NCI-H510A (cell line): ENCODE results near the gene MYO18B.

Source experiments
- DNase-seq: peaks from one replicate; lab custom pipeline; 2025; lab: John Stamatoyannopoulos, UW

Gene MYO18B

DNA sequence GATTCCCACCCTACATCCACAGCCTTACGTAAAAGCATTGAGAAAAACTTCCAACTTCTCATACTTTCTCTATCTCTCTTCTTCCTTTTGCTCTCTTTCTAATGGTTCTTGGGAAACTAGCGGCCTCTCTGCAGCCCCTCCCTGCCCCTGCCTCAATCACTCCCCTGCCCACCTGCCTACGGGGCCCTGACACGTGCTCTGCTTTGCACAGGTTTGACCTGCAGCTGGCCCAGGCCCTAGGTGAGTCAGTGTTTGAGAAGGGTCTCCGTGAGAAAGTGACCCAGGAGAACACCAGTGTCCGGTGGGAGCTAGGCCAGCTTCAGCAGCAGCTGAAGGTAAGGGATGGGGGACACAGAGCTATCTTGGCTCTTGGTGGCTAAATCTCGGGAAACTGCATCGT, 160.4 kb downstream of the MYO18B start:
- no peak for DNase-seq

DNA sequence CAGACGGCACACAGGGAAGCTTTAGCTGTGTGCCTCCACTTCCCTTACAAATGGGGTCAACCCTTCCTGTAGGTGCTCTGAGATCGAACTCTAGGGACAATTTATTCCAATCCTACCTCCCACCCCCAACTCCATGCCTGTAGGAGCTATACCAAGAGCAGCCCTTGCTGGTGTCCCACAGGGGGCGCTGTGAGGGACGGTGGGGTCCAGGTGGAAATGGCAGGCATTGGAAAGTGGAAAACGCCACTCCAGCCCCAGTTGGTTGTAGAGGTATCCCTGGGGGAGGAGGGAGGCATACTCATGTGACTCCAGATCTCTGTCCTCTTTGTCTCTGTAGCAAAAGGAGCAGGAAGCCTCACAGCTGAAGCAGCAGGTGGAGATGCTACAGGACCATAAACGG, 161.3 kb downstream of the MYO18B start:
- DNase-seq: no peak

GRCh38 chr22:25908212-25908611, 166.2 kb downstream of the MYO18B start:
- no peak for DNase-seq

- DNase-seq: no peak
Measured at GRCh38 chr22:25908755-25909154, 166.8 kb downstream of the MYO18B start.

- DNase-seq: no peak
Measured at GRCh38 chr22:25909614-25910387, 167.8 kb downstream of the MYO18B start.

GRCh38 chr22:25911243-25911972, 169.4 kb downstream of the MYO18B start:
- no peak for DNase-seq

DNA sequence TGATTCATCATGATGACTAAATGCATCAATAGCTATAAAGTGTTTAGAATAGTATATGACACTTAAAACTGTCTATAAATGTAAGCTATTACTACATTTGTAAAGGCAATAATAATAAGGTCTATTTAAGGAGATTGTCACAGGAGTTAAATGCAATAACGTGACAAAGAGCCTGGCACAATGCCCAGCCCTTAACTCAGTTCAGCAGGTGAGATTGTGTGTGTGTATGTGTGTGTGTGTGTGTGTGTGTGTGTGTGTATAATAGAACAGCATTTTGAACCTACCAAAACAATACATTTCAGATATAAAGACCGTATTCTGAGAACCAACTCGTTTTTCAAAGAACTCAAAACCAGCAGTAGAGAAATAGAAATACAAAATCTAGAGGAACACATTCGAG, 177.5 kb downstream of the MYO18B start:
- peak; percentile 35 for DNase-seq

DNA sequence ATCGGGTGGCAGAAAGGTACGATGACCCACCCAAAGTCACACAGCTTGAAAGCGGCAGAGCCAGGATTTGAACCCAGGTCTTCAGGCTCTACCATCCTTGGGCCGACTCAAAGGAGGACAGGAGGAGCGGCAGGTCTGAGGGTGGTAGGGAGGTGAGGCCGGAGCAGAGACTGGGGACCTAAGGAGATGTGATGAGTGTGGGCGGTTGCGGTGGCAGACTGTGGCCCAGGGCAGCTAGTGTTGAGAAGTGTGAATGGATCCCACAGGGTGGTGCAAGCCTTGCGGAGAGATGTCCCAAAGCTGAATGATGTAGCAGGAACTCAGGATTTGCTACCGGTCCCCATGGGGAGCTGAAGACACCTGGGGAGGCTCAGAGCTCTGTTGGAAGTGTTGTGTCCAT, 180.2 kb downstream of the MYO18B start:
- no peak for DNase-seq

GRCh38 chr22:25923914-25924313, 181.9 kb downstream of the MYO18B start:
- DNase-seq: no peak

DNA sequence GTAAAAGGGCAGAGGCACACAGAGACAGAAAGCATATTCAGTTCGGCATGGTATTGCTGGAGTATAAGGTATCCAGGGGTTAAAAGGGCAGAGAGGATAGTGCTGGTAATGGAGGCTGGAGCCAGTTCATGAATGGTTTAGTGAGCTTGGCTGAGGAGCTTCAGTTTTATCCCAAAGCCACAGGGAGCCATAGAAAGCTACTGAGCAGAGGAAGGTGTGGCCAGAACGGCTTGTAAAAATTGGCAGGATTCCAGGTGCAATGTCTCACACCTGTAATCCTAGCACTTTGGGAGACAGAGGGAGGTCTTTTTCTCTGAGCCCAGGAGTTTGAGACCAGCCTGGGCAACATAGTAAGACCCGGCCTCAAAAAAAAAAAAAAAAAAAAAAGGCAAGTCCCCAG, 186.1 kb downstream of the MYO18B start:
- no peak for DNase-seq

GRCh38 chr22:25929321-25929878, 187.4 kb downstream of the MYO18B start:
- no peak for DNase-seq

- no peak for DNase-seq
Measured at GRCh38 chr22:25930083-25930482, 188.1 kb downstream of the MYO18B start.

GRCh38 chr22:25930788-25931310, 188.9 kb downstream of the MYO18B start:
- peak; percentile 57 for DNase-seq

GRCh38 chr22:25933158-25933788, 191.3 kb downstream of the MYO18B start:
- no peak for DNase-seq

- no peak for DNase-seq
Measured at GRCh38 chr22:25935266-25936058, 193.5 kb downstream of the MYO18B start.

- no peak for DNase-seq
Measured at GRCh38 chr22:25938151-25938550, 196.2 kb downstream of the MYO18B start.

- no peak for DNase-seq
Measured at GRCh38 chr22:25939384-25939783, 197.4 kb downstream of the MYO18B start.

GRCh38 chr22:25940479-25940878, 198.5 kb downstream of the MYO18B start:
- DNase-seq: no peak

- DNase-seq: no peak
Measured at GRCh38 chr22:25941365-25941960, 199.5 kb downstream of the MYO18B start.

DNA sequence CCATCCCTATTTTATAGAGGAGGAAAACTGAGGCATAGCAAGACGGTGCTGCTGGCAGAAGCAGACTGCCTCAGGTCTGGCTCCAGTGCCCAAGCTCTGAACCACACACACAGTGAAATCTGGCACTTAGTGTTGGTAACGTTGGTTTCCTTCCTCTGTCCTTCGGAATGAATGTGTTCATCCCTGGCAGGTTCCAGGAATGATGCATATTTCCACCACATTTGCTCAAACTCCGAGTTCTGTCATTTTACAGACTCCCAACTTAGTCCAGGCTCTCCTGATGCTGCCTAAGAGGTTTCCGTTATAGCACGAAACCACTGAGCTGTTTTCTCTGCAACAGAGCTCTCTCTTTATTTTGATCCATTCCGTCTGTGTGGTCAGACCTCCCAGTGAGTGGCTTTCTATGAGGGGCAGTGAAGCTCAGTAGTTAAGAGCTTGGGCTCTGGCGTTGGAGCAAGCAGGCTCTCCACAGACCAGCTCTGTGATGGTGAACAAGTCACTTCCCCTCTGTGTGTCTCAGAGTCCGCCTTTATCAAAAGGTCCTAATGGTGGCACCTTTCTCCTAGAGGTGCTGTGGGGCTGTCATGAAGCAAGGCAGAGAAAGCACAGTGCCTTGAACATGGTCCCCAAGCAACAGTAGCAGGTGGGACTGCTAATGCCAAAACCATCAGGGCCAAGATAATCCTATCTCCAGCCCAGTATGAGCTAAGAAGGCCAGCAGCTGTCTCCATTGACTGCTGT, 200.3 kb downstream of the MYO18B start:
- no peak for DNase-seq
